Inferior parietal cortex (tissue), 1 donor: ENCODE measurements around the gene C7orf25.
"Not testable (repeated sequence)": the region's sequence is repeated elsewhere in the genome, so short reads cannot be mapped to it uniquely, and the experiment has no call there.

Source experiments
- DNase-seq: peaks from one replicate; pipeline ENCODE4 v3.0.0-alpha.2; 2016; ENCODE audit errors: extremely low spot score

The C7orf25 gene

DNA sequence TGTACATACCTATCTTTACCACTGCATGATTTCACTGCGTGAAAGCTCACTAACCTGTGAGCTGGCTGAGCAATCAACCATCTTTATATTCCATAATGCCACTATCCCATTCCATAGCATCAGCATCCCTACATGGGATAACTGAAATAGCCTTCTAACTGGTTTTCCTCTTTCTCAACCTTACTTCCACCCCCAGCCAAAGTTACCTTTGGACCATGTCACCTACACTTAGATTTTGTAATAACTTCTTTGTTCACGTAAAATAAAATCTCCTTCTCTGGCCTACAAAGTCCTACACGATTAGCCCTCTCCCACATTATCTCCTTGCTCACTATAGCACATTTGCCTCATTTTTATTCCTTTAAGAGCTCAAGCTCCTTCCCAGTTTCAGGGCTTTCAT lies 17.6 kb upstream of the C7orf25 start:
- DNase-seq: no peak

DNA sequence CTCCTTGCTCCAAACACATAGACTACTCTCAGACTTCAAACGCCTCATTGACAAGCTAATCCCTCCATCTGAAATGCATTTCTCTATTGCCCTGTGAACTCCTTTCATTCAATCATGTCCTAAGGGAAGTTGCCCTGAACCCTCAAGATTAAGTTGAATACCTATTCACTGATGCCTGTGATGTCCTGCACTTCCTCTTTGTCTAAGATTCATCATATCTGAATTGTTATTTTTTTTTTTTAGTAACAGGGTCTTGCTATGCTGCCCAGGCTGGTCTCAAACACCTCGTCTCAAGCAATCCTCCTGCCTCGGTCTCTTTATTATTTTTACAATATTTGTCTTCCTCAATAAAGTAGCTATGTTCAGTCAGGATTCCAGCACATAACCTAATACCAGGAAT lies 16.9 kb upstream of the C7orf25 start:
- DNase-seq: no peak

GRCh38 chr7:42926204-42926603 lies 14.3 kb upstream of the C7orf25 start:
- no peak for DNase-seq

DNA sequence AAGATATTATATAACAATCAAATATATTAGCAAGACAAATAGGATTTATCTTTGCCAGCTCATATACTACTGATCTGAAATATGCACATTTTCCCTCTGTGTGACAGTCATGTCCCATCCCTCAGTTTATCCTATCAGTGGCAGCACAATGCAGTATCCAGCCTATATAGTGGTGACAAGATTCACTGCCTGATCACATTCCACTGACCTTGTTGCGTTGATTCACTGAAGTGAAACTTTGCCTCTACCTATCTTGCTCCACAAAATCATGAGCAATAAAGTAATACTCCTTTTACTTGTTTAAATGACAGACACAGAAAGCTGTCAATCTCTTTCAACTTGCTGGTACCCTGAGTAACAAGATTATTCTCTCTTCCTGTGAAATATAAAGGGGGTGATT lies 13.8 kb upstream of the C7orf25 start:
- no peak for DNase-seq

DNA sequence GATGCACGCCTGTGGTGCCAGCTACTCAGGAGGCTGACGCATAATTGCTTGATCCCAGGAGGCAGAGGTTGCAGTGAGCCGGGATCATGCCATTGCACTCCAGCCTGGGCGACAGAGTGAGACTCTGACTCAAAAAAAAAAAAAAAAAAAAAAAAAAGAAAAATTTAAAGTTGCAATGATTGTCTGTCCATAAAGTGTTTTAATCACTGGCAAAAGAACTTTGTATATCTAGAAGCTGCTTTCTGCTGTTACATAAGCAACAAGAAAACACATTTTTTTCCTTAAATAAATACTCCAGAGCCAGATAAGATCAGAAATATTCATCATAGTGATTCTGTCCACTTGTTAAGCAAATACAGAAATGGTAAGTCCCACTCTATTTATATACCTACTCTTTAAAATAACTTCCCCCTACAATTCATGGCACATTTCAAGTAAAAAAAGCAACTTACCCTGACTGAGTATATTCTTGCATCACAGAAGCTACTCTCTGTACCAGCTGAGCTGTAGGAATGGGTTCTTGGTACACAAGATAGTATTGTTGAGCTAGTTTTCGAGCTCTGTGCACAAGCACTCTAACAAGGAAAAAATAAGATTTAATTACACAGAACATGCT lies 12.5 kb upstream of the C7orf25 start:
- no peak for DNase-seq

GRCh38 chr7:42922017-42922753 lies 10.3 kb upstream of the C7orf25 start:
- DNase-seq: no peak

DNA sequence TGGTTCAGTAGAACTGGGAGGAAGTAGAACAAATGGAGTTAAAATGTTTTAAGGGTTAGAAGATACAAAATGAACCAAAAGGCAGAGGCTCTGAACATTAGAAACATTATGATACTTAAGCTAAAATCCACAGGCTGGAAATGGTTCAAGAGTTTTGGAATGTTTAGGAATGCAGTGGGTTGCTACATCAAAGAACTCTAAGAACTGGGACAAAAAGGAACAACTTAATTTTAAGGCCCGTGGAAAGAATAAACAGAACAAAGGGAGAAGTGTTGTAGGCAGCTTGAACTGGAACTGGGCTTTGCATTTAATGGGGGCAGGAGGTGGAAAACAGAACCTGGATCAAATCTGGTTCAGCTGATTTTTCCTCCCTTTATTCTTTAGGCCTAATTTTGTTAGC lies 3.5 kb upstream of the C7orf25 start:
- no peak for DNase-seq

- DNase-seq: no peak
Measured at GRCh38 chr7:42914421-42915045, 2.7 kb upstream of the C7orf25 start.

GRCh38 chr7:42914009-42914408 lies 2.1 kb upstream of the C7orf25 start:
- DNase-seq: no peak

- no peak for DNase-seq
Measured at GRCh38 chr7:42913591-42913990, 1.7 kb upstream of the C7orf25 start.

DNA sequence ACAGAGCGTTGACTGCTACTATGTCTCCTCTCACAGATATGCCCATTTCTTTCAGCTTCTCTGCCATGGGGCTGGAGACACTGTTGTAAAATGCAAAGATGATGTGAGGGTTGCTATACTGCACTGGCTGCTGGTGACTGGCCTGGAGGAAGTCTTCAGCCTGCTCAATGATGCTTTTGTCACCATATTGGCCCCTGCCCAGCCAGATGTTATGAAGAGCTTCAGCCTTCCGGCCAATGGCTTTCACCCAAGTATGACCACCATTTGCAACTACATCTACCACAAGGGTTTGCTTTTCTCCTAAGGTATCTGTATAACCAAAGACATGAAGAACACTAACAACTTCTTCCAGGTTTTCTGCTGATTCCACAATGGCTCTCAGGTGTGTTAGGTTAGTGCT lies 1.6 kb downstream of the C7orf25 start:
- DNase-seq: peak; percentile 53

DNA sequence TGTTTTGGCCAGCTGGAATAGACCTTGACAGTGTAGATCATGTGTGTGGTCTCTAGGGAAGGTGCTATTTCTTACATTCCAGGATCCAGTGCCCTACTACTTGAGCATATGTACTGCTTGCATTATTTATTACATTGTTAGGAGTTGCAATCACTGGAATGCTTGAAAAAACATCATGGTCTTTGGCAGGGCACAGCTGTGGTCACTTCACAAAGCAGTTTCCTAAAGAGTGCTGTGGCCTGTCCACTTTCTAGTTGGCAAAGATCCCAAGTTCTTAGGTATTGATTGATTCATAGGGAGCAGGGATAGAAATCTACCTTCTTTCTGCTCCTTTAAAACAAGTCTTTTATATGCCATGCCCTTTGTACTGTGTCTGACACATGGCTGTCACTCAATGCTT lies 4.6 kb downstream of the C7orf25 start:
- no peak for DNase-seq

DNA sequence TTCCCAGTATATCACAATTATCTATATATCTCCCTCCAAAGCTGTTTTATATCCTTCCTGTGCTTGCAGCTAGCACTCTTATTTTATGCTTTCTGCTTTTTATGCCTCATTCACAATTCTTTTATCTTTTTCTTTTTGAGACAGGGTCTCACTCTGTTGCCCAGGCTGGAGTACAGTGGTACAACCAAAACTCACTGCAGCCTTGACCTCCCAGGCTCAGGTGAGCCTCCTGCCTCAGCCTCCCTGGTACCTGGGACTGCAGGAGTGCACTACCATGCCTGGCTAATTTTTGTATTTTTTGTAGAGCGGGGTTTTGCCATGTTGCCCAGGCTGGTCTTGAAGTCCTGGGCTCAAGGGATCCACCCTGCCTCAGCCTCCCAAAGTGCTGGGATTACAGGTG lies 5.7 kb downstream of the C7orf25 start:
- no peak for DNase-seq

GRCh38 chr7:42902331-42902730 lies 9.5 kb downstream of the C7orf25 start:
- no peak for DNase-seq

DNA sequence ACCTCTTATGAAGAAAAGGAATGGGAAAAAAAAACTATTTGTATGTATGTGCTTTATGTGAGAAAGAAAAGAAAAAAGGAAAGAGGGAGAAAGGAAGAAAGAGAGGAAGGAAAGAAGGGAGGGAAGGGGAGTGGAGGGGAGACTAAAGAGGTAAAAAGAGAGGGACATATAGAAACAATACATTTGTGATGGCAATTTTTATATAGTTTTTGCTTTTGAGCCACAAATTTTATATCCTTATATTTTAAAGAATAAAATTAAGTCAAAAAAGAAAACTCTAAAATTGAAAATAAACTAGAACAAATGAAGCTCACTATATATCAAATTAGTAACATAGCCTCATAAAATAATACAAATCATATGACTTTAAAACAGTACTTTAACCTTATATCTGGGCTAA lies 11.0 kb downstream of the C7orf25 start:
- DNase-seq: no peak

DNA sequence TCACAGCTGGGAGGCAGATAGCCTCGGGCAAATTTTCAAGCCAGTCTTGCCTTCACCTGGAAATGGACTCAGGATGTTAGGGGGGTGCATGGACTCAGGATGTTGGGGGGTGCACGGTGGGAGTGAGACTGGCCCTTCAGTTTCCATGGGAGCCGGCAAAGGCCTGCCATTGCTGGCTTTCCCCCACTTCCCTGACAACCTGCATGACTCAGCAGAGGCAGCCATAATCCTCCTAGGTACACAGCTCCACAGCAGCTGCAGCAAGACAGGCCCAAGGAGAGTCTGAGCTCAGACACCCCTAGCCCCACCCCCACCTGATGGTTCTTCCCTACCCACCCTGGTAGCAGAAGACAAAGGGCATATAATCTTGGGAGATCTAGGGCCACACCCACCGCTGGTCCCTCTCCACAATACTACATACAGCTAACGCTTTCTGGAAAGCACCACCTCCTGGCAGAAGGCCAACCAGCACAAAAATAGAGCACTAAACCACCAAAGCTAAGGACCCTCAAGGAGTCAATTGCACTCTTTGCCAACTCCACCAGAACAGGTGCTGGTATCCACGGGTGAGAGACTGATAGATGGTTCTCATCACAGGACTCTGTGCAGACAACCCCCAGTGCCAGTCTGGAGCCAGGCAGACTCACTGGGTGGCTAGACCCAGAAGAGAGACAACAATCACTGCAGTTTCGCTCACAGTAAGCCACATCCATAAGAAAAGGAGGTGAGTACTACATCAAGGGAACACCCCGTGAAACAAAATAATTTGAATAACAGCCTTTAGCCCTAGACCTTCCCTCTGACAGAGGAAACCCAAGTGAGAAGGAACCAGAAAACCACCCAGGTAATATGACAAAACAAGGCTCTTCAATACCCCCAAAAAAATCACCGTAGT lies 18.3 kb downstream of the C7orf25 start:
- no peak for DNase-seq

DNA sequence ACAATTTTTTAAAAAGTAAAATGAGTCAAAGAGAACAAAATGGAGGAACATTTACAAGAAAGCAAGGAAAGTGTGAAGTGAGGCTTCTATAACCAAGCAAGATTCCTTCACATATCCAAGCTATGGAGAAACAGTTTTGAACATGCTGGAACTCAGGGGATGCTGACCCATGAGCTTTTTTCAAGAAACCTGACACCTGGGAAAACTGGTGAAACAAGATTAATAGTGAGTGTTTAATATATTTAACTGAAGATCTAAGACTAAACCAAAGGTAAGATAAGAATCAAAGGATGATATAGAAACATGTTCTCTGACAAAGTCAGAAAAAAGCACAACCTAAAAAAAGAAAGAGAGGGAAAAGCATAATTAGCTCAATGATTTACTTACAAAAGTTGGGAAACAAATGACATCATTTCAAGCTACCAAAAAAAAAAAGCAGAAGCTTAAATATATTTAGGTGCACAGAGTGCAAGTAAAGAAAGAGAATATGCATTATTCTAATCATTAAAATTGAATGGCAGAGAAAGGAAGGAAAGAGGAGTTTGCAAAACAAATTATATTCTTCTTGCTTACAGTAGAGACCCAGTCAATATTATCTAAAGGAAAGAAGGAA lies 24.9 kb downstream of the C7orf25 start:
- DNase-seq: no peak

- DNase-seq: no peak
Measured at GRCh38 chr7:42886129-42886528, 25.7 kb downstream of the C7orf25 start.

DNA sequence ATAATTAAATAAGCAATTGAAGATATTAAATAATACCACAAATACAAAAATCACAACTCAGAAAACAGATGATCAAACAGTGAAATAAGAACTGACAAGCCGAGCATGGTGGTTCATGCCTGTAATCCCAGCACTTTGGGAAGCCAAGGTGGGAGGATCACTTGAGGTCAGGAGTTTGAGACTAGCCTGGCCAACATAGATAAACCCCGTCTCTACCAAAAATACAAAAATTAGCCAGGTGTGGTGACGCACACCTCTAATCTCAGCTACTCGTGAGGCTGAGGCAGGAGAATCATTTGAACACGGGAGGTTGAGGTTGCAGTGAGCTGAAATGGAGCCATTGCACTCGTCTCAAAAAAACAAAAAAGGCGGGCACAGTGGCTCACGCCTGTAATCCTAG lies 26.7 kb downstream of the C7orf25 start:
- not testable (repeated sequence) for DNase-seq

- no peak for DNase-seq
Measured at GRCh38 chr7:42883950-42884349, 27.9 kb downstream of the C7orf25 start.

DNA sequence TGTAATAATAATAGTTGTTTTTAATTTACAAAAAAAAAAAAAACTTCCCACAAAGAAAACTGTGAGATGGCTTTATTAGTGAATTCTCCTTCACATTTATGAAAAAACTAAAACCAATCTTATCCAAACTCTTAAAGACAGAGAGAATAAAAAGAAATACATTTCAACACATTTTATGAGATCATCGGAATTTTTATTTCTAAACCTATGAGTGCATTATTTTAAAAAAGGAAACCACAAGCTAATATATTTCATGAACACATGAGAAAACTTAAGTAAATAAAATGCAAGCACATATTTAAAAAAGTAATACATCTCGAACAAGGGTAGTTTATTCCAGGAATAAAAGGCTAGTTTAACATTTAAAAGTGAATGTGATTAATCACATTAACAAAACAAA lies 31.5 kb downstream of the C7orf25 start:
- DNase-seq: no peak

DNA sequence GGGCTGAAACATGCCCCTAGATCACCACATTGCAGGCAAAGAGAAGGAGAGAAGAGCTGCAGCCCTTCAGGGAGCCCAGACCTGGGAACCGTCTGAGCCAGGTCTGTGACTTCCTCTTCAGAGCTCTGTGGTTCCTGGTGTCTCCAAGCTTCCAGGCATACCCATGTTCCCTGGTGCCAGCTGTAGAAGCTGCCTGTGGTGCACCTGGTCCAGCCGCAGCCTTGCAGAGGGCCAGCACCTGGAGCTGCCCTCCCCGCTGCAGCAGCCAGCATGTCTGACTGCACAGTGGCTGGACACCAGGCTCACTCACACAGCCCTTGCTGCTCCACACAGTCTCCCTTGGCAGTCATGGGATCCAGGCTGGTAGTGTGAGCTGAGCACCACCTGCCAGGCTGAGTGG lies 33.6 kb downstream of the C7orf25 start:
- no peak for DNase-seq
